PC-3 (cell line): ENCODE data around the gene PREX1. TPM values are rescaled to one million over a fixed set of nuclear protein-coding genes. Genes with fewer than 3 reads are reported as not detected.

Source experiments
- ATAC-seq: fragments of 200-7000 bp; cut with Tn5 transposase; 2 replicates; pipeline ENCODE4 v1.9.1; 2020; ENCODE audit warnings: mild to moderate bottlenecking, moderate library complexity
- BruUV-seq: library from RNA; stranded (reverse); fragments of 400-500 nt; replicated peaks from 2 replicates; lab custom pipeline; 2021; lab: Mats Ljungman, UMichigan
- CTCF ChIA-PET: fragments of 300-600 bp; sonication (Branson Sonifier 250); formaldehyde crosslinking; loops from one replicate; lab custom pipeline; 2022; ENCODE audit warnings: antibody characterized with exemption; lab: Charles Lee
- POLR2A ChIA-PET: fragments of 300-600 bp; sonication (Branson Sonifier 250); formaldehyde crosslinking; loops from one replicate; lab custom pipeline; 2022; ENCODE audit warnings: antibody characterized with exemption; ENCODE audit not compliant: unreplicated experiment; lab: Charles Lee
- DNase-seq: peaks from one replicate; pipeline ENCODE4 v3.0.0-alpha.2; 2015
- H2AFZ ChIP-seq: fragments of 300-600 bp; sonication (generic); 2 replicates; pipeline ENCODE4 v1.6.0; 2016; ENCODE audit warnings: antibody characterized with exemption, low read length
- H3F3A ChIP-seq: fragments of 300-600 bp; sonication (generic); one replicate; pipeline ENCODE4 v1.6.0; 2017; ENCODE audit warnings: antibody characterized with exemption, low read length, control low read depth, mild to moderate bottlenecking; ENCODE audit not compliant: unreplicated experiment
- H3K27ac ChIP-seq: fragments of 300-600 bp; sonication (generic); 2 replicates; pipeline ENCODE4 v1.5.1; 2016; ENCODE audit warnings: mild to moderate bottlenecking, low read length
- H3K27me3 ChIP-seq: fragments of 300-600 bp; sonication (generic); 2 replicates; pipeline ENCODE4 v1.6.1; 2016; ENCODE audit warnings: low read length, mixed read lengths
- H3K36me3 ChIP-seq: fragments of 300-600 bp; sonication (generic); 2 replicates; pipeline ENCODE4 v1.6.1; 2016; ENCODE audit warnings: low read depth, mixed run types, low read length, mixed read lengths
- H3K4me1 ChIP-seq: fragments of 300-600 bp; sonication (generic); 2 replicates; pipeline ENCODE4 v1.5.1; 2016; ENCODE audit warnings: low read length; ENCODE audit not compliant: insufficient read depth
- H3K4me2 ChIP-seq: fragments of 300-600 bp; sonication (generic); 2 replicates; pipeline ENCODE4 v1.6.0; 2016; ENCODE audit warnings: low read length
- H3K4me3 ChIP-seq: fragments of 300-600 bp; sonication (generic); 2 replicates; pipeline ENCODE4 v1.5.1; 2016; ENCODE audit warnings: mild to moderate bottlenecking, low read length, mixed read lengths
- H3K79me2 ChIP-seq: fragments of 300-600 bp; sonication (generic); 2 replicates; pipeline ENCODE4 v1.6.1; 2017; ENCODE audit warnings: low read length, mixed read lengths
- H3K9ac ChIP-seq: fragments of 300-600 bp; sonication (generic); 2 replicates; pipeline ENCODE4 v1.6.0; 2016; ENCODE audit warnings: mild to moderate bottlenecking, low read length
- H3K9me2 ChIP-seq: fragments of 300-600 bp; sonication (generic); replicated peaks from 2 replicates; pipeline ENCODE4 v1.6.1; 2016; ENCODE audit warnings: mixed run types, low read length, mixed read lengths
- H3K9me3 ChIP-seq: fragments of 300-600 bp; sonication (generic); 2 replicates; pipeline ENCODE4 v1.6.1; 2016; ENCODE audit warnings: low read length, mixed read lengths
- H4K20me1 ChIP-seq: fragments of 300-600 bp; sonication (generic); 2 replicates; pipeline ENCODE4 v1.6.1; 2016; ENCODE audit warnings: low read length, mixed read lengths
- EZH2 ChIP-seq: fragments of 300-600 bp; sonication (generic); IDR thresholded peaks from one replicate; pipeline ENCODE4 v1.6.1; 2017; ENCODE audit warnings: antibody characterized with exemption, mild to moderate bottlenecking, low read length; ENCODE audit not compliant: unreplicated experiment
- EZH2phosphoT487 ChIP-seq: fragments of 300-600 bp; sonication (generic); IDR thresholded peaks from 2 replicates; pipeline ENCODE4 v1.6.1; 2018; ENCODE audit warnings: mild to moderate bottlenecking, antibody characterized with exemption, low read length, borderline replicate concordance
- intact Hi-C: fragments of 100-400 bp; cut with micrococcal nuclease; formaldehyde crosslinking; loops from 2 replicates; pipeline ENCODE4 v1.9.0; 2023
- total RNA-seq: library from RNA; depleted of rRNA; stranded (reverse); fragments of >200 nt; gene quantifications from 2 replicates; pipeline ENCODE4 v1.2.3, GENCODE V29; 2014
- TF ChIP-seq, protein P1 (sequence below): fragments of 300-600 bp; sonication (generic); conservative IDR thresholded peaks from 2 replicates; pipeline ENCODE4 v1.5.1; 2017; ENCODE audit warnings: antibody characterized with exemption, low read depth, mild to moderate bottlenecking, low read length

The PREX1 gene
- total RNA-seq, 1 experiment from 2014 or later = 22.1 TPM

DNA sequence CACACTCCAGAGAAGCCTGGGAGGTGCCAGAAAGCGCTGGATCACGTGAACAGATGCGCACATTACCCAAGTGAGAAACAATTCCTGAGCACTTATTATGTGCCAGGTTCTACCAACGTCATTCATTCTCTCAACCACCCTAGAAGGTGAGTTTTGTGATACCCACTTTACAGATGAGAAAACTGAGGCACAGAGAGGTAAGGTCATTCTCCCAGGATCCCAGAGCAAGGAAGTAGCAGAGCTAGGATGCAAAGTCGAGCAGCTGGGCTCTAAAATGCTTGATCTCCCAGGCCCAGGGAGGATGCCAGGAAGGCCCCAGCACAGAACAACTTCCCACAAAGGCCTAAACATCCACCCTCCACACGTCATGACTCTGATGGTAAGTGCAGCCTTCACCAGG, 85.6 kb downstream of the PREX1 start:
- Histone ChIP-seq H3K27me3 (no peaks in the 10 kb centered on the region), H3K4me3 (no peak overlapping the region), H3K36me3 (no peaks in the 10 kb centered on the region), H3K79me2 (no peaks in the 10 kb centered on the region), H3K27ac (no peak overlapping the region), H3F3A (no peaks in the 10 kb centered on the region), H3K9me2 (no peaks in the 10 kb centered on the region), H3K9ac (no peak overlapping the region), H3K4me2 (no peak overlapping the region), H2AFZ (no peak overlapping the region), H4K20me1 (no peaks in the 10 kb centered on the region), H3K9me3 (no peaks in the 10 kb centered on the region), H3K4me1 (no peaks in the 10 kb centered on the region)
- BruUV-seq = no TSS peak
- intact Hi-C loops = no loop called here
- ATAC-seq (no peak), DNase-seq (no peak)
- TF ChIP-seq EZH2phosphoT487 (no peak), EZH2 (no peak)
- TF ChIP-seq, protein P1, sequence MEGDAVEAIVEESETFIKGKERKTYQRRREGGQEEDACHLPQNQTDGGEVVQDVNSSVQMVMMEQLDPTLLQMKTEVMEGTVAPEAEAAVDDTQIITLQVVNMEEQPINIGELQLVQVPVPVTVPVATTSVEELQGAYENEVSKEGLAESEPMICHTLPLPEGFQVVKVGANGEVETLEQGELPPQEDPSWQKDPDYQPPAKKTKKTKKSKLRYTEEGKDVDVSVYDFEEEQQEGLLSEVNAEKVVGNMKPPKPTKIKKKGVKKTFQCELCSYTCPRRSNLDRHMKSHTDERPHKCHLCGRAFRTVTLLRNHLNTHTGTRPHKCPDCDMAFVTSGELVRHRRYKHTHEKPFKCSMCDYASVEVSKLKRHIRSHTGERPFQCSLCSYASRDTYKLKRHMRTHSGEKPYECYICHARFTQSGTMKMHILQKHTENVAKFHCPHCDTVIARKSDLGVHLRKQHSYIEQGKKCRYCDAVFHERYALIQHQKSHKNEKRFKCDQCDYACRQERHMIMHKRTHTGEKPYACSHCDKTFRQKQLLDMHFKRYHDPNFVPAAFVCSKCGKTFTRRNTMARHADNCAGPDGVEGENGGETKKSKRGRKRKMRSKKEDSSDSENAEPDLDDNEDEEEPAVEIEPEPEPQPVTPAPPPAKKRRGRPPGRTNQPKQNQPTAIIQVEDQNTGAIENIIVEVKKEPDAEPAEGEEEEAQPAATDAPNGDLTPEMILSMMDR = no peak
- ChIA-PET CTCF (no interaction called here), POLR2A (no interaction called here)

DNA sequence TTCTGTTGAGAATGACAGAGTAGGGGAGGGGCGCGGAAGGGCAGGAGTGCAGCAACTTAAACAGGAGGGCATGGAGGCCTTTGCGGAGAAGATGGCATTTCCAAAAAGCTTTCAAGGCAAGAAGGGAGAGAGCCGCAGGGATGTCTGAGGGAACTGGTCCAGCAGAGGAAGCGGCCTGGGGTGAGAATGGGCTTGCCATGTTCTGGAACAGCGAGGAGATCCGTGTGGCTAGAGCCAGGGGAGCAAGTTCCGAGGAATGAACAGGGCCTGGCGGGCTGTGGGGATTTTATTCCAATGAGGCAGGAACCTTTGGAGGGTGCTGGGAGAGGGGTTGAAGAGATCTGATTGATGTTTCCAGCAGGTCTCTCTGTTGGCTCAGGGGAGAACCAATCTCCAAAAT, 86.1 kb downstream of the PREX1 start:
- H2AFZ ChIP-seq = no peak overlapping the region
- H3K9ac ChIP-seq = no peak overlapping the region
- TF ChIP-seq EZH2 (no peak), EZH2phosphoT487 (no peak)
- TF ChIP-seq, protein P1 = no peak
- ChIA-PET CTCF (no interaction called here), POLR2A (no interaction called here)
- no peaks in the 10 kb centered on the region for H3F3A ChIP-seq
- no peaks in the 10 kb centered on the region for H3K27me3 ChIP-seq
- no TSS peak for BruUV-seq
- no peaks in the 10 kb centered on the region for H3K79me2 ChIP-seq
- no peaks in the 10 kb centered on the region for H3K36me3 ChIP-seq
- no peak overlapping the region for H3K27ac ChIP-seq
- no peak for ATAC-seq
- intact Hi-C loops = no loop called here
- H4K20me1 ChIP-seq = no peaks in the 10 kb centered on the region
- DNase-seq = no peak
- H3K9me3 ChIP-seq = no peaks in the 10 kb centered on the region
- H3K4me2 ChIP-seq = no peak overlapping the region
- H3K4me3 ChIP-seq = no peak overlapping the region
- no peaks in the 10 kb centered on the region for H3K4me1 ChIP-seq
- no peaks in the 10 kb centered on the region for H3K9me2 ChIP-seq

DNA sequence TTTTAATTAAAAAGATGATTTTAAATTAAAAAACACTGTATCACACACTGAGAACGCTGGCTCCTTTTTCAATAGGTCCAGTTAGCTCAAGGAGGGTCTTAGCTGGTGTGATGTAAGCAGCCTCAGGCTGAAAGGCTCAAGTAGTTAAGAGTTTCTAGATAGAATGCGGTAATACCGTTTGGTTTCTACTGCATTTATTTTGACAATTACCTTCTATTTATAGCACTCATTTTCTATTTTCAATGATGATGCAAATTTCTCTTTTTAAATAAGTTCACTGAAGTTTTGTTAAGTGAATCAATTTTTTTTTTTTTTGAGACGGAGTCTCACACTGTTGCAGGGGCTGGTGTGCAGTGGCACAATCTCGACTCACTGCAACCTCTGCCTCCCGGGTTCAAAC, 87.1 kb downstream of the PREX1 start:
- no TSS peak for BruUV-seq
- Histone ChIP-seq H3K4me3 (no peak overlapping the region), H3K9ac (no peak overlapping the region), H3K27me3 (no peaks in the 10 kb centered on the region), H3K4me2 (no peak overlapping the region), H3K4me1 (no peaks in the 10 kb centered on the region), H3F3A (no peaks in the 10 kb centered on the region), H4K20me1 (no peaks in the 10 kb centered on the region), H2AFZ (no peak overlapping the region), H3K9me3 (no peaks in the 10 kb centered on the region), H3K36me3 (no peaks in the 10 kb centered on the region), H3K79me2 (no peaks in the 10 kb centered on the region), H3K9me2 (no peaks in the 10 kb centered on the region), H3K27ac (no peak overlapping the region)
- ChIA-PET POLR2A (interaction anchor here (0.5 kb wide), 1 partner anchor 63 kb away, joined by 3 read pairs; no protein-coding TSS in a partner anchor), CTCF (no interaction called here)
- TF ChIP-seq EZH2phosphoT487 (no peak), EZH2 (no peak)
- TF ChIP-seq, protein P1 = no peak
- ATAC-seq (no peak), DNase-seq (no peak)
- intact Hi-C loops = no loop called here
